ENCODE measurements around the gene ABCB11.

DNA sequence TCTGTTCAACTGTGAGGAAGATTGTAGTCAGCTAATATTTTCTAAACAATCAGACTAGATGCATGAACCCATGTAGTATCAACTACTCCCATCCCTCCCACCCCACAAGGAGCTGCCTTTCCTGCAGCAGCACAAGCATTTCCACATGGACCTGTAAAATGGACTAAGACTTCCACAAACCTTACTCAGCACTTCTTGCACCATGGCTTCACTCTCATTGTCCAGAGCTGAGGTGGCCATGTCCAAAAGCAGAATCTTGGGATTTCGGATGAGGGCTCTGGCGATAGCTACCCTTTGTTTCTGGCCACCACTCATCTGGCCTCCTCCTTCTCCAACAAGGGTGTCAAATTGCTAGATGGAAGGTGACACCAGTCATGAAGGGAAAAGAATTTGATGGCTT, 61.3 kb downstream of the ABCB11 start:
- TF ChIP-seq EZH2 (IDR thresholded peaks at IDR 0.05; ENCODE audit: insufficient read depth, low read length) = no peak
- TF ChIP-seq, protein P1, sequence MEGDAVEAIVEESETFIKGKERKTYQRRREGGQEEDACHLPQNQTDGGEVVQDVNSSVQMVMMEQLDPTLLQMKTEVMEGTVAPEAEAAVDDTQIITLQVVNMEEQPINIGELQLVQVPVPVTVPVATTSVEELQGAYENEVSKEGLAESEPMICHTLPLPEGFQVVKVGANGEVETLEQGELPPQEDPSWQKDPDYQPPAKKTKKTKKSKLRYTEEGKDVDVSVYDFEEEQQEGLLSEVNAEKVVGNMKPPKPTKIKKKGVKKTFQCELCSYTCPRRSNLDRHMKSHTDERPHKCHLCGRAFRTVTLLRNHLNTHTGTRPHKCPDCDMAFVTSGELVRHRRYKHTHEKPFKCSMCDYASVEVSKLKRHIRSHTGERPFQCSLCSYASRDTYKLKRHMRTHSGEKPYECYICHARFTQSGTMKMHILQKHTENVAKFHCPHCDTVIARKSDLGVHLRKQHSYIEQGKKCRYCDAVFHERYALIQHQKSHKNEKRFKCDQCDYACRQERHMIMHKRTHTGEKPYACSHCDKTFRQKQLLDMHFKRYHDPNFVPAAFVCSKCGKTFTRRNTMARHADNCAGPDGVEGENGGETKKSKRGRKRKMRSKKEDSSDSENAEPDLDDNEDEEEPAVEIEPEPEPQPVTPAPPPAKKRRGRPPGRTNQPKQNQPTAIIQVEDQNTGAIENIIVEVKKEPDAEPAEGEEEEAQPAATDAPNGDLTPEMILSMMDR (IDR thresholded peaks at IDR 0.05; ENCODE audit: insufficient read depth, low read depth, low read length) = no peak
